GM12875 (cell line): Measurements from ENCODE around the gene TGFA.

ENCODE experiments used
- H3K4me3 ChIP-seq: one replicate; pipeline ENCODE4 v1.5.1; 2011; ENCODE audit warnings: low read depth, low read length, control low read depth
- CTCF ChIP-seq: IDR thresholded peaks from 2 replicates; pipeline ENCODE4 v1.5.1; 2011; ENCODE audit warnings: low read depth, mild to moderate bottlenecking, control low read depth, inconsistent platforms, low read length, moderate library complexity, borderline replicate concordance; ENCODE audit not compliant: insufficient read depth

TGFA gene

GRCh38 chr2:70546376-70546775 lies 7.2 kb downstream of the TGFA start:
- TF ChIP-seq CTCF: no peak
- H3K4me3 ChIP-seq: no peak overlapping the region

GRCh38 chr2:70541481-70542020 lies 12.1 kb downstream of the TGFA start:
- TF ChIP-seq CTCF: no peak
- no peak overlapping the region for H3K4me3 ChIP-seq

GRCh38 chr2:70537840-70538239 lies 15.8 kb downstream of the TGFA start:
- H3K4me3 ChIP-seq: no peak overlapping the region
- TF ChIP-seq CTCF: no peak

GRCh38 chr2:70536517-70537055 lies 17.0 kb downstream of the TGFA start:
- no peak for TF ChIP-seq CTCF
- no peak overlapping the region for H3K4me3 ChIP-seq

- TF ChIP-seq CTCF: no peak
- H3K4me3 ChIP-seq: no peak overlapping the region
Measured at GRCh38 chr2:70535573-70535972, 18.1 kb downstream of the TGFA start.

- H3K4me3 ChIP-seq: no peak overlapping the region
- no peak for TF ChIP-seq CTCF
Measured at GRCh38 chr2:70534183-70534836, 19.3 kb downstream of the TGFA start.
